GM19324 (cell line): ENCODE data around the gene COQ10A.

Experiments
- ATAC-seq: cut with Tn5 transposase; IDR thresholded peaks from one replicate; pipeline ENCODE4 v1.9.1; 2021; ENCODE audit warnings: mild to moderate bottlenecking, moderate library complexity; ENCODE audit not compliant: unreplicated experiment, low FRiP score

COQ10A gene

DNA sequence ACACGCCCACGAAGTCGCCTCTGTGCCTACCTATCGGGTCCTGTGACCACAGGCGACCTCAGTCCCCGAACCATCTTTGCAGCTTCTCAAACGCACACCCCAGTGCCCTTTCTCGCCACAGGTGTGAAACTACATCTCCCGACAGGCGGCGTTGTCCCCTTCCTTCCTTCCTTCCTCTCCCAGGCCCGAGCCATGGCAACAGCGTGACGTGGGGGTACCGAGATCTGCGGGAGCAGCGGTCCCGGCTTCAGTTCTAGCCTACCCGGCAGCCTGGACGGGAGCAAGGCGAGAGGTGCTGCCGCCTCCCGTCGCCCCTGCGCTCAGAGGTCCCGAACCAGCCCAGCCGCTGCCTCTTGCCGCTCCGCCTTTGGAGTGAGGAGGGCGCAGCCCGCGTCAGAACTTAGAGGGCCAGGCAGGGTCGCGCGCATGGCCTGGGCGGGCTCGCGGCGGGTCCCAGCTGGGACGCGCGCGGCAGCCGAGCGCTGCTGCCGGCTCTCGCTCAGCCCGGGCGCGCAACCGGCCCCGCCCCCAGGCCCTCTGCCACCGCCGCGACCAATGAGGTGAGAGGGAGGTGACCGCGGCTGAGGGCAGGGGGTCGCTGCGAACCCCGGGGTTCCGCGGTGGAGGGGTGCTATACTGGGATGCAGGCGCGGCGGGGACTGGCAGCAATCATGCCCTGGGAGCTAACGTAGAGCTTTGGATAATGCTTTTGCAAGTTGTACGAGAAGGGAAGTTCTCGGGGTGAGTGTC, at the start of gene COQ10A:
Gene COQ10A, plus strand, starts transcription at position 250 of the 750 bp plus-strand sequence. Its CDS starts 177 bp downstream, at position 427.
- peak; percentile 90 for ATAC-seq

DNA sequence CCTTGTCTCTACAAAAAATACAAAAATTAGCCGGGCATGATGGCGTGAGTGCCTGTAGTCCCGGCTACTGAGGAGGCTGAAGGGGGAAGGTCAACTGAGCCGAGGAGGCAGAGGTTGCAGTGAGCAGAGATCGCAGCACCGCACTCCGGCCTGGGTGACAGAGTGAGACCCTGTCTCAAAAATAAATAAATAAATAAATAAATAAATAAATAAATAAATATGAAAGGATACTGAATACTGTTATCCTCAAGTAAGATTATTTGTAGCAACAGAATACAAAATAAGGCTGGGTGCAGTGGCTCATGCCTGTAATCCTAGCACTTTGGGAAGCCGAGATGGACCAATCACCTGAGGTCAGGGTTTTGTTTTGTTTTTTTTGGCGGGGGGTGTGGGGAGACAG, 46.9 kb upstream of the COQ10A start:
- ATAC-seq = no peak

DNA sequence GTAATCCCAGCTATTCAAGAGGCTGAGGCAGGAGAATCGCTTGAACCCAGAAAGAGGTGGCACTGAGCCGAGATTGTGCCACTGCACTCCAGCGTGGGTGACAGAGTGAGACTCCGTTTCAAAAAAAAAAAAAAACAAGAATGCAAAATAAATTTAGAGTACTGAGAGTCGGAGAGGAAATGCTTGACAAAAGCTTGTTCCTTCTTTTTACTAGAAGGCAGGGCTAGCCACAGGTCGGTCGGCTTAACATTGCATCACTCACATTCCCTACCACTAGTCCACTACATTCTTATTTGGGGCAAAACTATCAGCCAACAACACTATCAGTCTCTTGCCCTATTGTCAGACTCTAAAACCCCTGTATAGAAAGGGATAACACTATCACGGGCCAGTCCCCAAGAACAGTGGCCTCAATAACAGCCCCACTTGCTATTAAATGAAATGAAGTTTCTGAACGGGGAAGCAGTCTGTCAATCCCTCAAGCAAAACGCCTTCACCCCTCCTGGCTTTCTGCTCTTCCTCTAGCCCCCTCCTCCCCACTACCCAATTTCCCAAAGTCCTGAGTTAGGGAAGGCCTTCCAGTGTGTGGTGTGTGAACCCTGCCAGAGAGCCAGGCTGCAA, 46.0 kb upstream of the COQ10A start:
- ATAC-seq = no peak

DNA sequence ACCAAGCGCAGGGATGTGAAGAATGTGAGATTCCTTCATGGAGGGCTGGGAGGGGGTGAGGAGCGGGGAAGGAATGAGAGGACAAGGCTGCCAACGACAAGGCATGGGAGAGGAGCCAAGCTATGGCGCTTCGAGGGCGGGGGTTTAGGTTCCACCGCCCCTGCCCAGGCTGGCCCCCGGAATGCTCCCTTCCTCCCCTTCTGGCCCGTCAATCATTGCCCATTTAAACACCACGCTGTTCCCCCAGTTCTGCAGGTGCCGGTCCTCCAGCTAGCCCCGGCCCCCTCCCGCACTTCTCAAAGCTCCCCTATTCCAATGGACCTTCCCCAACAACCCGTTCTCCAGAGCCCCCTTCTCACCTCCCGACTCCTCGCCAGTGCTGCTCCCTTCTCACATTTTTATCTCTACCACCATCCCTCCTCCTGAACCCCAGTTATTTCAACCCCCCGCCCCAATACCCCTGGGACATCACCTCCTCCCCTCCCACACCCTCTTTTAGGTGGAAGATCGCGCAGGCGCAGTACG, 45.4 kb upstream of the COQ10A start:
- ATAC-seq = peak; percentile 25

DNA sequence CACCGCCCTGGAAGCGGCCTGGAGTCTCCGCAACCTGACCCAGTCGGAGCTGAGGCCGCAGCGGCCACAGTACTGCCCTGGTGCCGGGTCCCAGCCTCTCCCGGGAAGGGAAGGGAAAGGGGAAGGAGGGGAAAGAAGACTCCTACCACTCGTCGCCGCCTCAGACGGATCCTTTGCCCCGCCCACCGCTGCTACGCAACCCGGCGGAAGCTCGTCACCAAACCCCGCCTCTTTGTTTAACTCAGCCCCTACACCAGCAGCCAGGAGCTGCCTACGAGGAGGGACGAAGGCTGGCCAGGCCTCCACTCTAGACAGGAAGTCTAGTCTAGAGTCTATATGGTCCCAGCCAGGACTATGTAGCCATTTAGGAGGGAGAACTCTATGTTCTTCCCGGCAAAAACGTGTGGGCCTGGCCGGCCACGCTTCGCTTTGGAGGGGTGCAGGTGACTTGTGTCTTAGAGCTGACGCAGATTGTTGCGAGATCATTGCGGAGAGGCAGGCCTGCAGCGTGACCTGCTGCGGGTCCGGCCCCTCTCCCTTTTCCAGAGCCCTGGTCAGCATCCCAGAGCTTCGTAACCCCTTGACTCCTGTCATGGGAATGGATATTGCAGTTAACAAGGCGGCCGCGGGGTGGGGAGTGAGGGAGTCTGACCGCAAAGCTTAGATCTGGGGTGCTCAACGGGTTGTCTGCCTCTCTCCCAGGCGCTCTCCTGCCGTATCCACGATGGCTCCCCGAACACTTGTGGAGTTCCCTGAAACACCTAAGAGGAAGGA, 44.8 kb upstream of the COQ10A start, which contains the start of gene RNF41:
Gene RNF41, minus strand, starts transcription at position 166 of the 774 bp plus-strand sequence. CDS start 7,875 bp downstream, outside the sequence.
- peak; percentile 78 for ATAC-seq

DNA sequence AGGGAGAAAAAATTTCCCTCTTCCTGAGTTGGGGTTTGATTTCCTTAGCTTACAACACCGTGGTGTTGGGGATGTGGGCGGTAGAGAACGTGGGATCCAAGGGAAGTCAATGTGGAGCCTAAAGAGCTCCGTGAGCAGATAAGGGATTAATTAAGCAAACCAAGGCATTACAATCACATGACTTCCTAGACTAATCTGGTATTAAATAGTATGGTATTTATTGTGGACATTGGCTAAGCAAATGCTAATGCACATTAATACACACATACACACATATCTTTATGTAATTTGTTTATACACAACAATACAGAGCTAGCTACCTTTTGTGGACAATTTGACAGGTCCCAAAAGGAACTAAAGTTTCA, 44.2 kb upstream of the COQ10A start:
- no peak for ATAC-seq

DNA sequence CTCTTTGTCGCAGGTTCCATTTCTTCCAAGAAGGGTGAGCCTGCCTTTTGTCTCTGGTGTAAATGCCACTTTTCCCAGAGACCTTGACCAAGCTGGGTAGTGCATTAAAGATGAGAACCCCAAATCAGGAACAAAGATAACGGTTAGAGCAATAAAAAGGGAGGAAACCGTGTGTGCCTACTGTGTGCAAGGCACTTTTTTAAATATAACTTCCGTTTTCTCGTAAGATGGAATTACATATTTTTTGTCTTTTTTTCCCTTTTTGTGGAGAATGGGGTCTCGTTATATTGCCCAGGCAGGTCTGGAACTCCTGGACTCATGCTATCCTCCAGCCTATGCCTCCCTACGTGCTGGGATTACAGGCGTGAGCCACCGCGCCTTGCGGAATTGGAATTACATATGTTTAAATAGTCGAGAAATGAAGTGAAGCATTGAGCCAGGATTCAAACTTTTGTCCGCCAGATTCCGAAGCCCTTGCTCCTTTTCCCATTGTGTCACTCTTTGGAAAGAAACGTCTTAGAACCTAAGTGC, 43.1 kb upstream of the COQ10A start:
- ATAC-seq = no peak

DNA sequence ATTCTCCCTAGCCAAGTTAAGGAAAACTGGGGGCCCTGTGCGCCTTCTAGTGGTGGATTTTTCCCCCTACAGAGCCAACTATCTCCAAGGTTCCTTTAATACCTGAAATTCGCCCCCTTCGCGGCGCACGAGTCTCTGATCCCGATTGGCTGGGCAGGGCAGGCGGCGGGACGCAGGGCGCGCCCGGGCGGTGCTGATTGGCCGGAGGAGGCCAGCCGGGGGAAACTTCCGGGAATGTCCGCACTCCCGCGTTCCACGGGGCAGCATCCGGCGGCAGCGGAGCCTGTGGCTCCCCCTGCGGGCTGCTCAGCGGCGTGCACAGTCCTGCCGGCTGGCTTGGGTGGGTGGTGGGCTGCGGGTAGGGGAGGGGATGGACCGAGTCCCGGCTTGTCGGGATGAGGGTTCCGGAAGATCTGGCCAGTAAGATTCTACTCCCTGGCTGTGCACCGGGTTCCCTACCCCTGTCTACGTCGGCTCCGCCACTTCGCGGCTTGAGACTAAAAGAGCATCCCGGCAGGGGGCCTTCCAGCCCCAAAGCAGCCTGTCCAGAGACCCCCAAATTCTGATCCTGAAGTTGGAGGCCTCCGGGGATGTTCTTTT, 42.5 kb upstream of the COQ10A start, which contains the start of gene NABP2:
Gene NABP2, plus strand, starts transcription at position 241 of the 600 bp plus-strand sequence. CDS start 515 bp downstream, outside the sequence.
- peak; percentile 79 for ATAC-seq

DNA sequence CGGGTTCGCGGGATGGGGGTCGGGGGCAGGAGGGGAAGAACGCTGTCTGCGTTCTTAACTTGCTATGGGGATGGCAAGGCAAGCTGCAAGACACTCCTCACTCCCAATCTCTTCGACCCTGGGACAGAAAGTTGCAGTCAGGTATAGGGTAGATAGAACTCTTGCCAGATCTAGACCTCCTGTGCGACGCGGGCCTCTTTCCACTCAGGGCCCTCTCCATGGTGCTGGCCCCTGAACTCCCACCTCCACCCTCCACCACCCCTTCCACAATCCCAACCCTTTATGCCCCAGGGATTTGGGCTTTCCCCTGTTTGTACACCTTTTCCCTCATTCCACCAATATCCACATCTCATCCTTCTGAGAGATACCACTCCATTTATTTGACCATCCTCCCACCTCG, 41.8 kb upstream of the COQ10A start:
- ATAC-seq = no peak

DNA sequence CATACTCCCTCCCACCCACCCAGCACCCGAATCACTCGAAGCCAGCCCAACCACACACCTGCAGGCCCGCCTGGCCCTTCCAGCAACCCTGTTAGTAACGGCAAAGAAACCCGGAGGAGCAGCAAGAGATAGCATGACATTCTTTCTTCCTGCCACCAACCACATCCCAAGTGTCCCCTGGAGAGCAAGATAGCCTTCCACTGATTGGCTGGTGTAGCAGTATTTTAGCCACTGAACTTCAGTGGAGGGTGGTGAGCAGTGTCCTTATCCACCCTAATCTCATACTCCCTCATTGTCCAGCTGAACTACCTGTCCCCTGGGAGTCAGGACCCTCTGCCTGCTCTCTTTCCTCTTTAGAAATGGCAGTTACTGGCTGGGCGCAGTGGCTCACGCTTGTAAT, 37.7 kb upstream of the COQ10A start:
- no peak for ATAC-seq

DNA sequence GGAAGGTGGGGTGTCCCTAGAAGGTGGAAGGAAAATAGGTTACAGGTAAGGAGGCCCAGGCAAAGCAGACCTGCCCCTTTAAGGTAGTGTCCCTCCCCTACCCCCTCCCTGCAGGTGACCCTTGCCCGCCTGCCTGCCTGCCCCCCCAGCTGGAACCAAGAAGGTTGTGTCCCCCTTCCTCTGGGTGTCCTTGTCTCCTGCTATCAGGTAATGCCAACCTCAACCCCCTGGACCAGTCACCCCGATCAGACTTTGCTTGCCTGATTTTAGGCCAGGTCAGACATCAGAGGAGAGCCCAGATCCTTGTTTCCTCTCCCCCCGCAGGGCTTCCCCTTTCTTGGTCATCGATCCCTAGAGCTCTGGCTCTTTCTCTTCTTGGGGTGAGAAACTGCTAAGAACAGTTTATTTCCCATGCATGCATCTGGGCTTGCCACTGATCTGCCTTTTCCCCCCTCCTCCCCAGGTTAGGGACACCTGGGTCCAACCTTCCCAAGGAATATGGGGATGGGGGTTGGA, 36.8 kb upstream of the COQ10A start, which contains the start of gene SLC39A5:
Gene SLC39A5, plus strand, starts transcription at position 136 of the 516 bp plus-strand sequence. CDS start 1,224 bp downstream, outside the sequence.
- ATAC-seq = no peak

DNA sequence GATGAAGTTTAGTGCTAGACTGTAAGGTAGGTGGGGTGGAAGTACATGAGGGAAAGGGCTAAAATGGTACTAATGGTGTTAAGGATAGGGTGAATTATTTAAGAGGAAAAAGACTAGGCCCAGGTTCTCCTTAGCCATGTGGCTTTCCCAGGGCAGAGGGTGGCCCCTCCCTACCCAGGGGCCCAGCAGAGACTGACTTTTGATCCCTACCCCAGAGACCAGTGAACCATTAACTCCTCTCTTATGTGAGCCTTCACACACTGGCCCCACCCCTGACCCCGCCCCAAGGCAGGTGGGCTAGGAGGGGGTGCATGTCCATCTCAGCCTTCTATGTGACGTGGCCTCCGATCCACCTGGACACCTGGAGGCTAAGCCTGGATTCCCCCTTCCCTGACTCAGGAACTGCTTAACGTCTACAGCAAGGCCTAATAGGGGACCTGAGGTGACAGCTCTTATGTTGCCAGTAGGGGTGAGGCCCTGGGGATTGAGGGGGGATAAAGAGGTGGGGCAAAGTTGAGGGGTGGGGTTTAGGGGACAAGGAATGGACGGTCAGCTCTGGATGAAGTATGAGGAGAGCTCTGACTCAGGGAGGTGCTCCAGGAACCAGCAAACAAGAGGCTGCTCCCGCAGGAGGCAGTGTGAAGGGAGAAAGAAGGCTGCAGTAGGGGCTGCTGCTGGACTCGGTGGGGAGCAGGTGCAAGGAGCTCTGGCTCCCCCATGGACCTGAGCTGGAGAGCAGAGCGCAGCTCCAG, 36.1 kb upstream of the COQ10A start:
- ATAC-seq = no peak

DNA sequence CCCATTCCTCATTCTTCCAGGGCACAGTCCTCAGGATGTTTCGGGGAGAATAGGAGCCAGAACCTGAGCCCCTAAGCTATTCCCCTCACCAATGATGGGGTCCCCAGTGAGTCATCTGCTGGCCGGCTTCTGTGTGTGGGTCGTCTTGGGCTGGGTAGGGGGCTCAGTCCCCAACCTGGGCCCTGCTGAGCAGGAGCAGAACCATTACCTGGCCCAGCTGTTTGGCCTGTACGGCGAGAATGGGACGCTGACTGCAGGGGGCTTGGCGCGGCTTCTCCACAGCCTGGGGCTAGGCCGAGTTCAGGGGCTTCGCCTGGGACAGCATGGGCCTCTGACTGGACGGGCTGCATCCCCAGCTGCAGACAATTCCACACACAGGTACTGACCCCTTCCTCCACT, 35.6 kb upstream of the COQ10A start:
- no peak for ATAC-seq

DNA sequence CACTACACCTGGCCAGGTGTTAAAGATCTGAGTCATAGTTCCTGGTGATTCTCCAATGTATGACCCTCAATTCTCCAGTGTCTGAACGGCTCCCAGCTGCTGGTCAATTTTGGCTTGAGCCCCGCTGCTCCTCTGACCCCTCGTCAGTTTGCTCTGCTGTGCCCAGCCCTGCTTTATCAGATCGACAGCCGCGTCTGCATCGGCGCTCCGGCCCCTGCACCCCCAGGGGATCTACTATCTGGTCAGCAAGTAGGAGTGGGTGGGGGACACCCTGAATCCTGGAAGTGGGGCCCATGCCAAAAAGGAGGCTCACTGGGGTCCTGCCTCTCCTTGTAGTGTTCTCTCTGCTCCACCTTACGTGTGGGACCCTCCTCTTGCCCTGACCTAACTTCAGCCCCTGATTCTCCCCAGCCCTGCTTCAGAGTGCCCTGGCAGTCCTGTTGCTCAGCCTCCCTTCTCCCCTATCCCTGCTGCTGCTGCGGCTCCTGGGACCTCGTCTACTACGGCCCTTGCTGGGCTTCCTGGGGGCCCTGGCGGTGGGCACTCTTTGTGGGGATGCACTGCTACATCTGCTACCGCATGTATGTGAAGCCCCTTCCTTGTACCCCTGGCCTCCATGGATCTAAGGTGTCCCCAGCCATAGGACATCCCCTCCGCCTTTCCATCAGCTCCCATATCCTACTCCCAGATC, 31.9 kb upstream of the COQ10A start:
- no peak for ATAC-seq

DNA sequence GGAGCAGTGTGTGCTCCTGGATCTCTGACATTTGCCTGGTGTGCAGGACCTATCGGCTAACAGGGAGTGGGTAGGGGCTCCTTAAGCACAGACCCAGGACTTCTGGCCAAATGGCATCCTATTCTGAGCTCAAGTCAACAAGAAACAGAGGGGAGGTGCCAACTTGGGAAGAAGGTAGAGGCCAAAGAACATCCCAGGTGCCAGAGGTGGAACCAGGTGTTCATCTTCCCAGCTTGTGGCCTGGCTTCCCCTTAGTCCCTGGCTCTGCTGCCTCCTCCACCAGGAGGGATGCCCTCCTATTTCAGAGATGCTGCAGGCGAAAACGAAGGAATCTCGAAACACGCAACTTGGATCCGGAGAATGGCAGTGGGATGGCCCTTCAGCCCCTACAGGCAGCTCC, 30.7 kb upstream of the COQ10A start:
- ATAC-seq = no peak

DNA sequence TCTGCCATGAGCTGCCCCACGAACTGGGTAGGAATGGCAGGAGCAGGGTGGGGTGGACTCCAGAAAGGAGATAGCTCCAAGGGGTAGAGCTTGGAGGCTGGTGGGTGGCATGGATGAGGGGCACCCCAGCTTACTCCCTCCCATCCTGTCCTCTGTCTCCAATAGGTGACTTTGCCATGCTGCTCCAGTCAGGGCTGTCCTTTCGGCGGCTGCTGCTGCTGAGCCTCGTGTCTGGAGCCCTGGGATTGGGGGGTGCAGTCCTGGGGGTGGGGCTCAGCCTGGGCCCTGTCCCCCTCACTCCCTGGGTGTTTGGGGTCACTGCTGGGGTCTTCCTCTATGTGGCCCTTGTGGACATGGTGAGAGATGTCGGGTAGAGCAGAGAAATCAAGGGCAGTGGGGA, 29.8 kb upstream of the COQ10A start:
- ATAC-seq = no peak

DNA sequence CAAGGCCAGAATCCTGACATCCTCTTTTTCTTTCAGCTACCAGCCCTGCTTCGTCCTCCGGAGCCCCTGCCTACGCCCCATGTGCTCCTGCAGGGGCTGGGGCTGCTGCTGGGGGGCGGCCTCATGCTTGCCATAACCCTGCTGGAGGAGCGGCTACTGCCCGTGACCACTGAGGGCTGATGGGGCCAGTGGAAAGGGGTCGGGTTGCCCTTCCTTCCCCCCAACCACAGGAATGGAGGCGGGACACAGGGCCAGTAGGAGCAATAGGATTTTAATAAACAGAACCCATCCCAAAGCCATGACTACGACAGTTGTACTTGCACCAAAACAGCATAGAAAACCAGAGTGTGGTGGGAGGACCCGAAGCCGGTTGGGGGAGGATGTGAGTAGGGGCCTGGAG, 29.2 kb upstream of the COQ10A start:
- ATAC-seq = no peak

DNA sequence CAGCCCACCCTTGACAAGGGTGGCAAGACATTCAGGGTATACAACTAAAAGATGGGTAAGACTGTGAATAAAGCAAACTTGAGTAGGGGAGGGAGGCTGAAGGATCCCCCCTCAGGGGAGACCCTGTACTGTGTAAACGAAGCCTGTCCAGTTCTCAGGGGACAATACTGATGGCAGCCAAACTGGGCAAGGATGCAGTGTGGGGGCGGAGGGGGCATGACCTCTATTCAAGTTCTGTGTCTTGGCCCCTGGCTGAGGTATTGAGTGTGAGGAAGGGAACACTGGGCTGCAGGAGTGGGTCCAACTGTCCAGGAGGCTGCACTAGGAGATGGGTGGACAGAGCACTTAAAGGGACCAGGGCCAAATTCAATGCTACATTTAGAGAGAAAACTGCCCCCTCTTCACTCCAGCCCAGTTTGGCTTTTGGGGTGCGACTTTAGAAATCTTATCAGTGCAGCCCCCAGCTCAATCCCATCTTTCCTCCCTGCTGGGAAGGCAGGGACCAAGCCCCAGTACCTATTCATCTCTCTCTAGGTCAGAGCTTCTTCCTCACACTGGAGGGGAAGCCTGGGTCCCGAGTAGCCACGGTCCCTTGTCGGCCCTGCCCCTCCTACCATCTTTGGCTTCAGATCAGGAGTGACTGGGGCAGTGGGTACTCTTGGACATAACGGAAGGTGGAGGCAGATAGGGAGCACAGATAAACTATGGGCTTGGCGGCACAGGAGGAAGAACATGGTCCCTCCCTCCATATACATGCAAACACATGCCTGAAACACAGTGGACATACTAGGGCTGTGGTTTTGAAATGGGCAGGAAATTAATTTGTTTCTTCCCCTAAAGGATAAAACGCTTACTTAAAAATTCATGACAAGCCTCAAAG, 25.1 kb upstream of the COQ10A start:
- no peak for ATAC-seq
